PC-9 (cell line): ENCODE results near the gene COL18A1. TPM values are rescaled to one million over a fixed set of nuclear protein-coding genes. Genes with fewer than 3 reads are reported as not detected.

ENCODE experiments used
- BruUV-seq: library from RNA; stranded (reverse); fragments of 400-500 nt; replicated peaks from 2 replicates; lab custom pipeline; 2021; lab: Mats Ljungman, UMichigan
- CTCF ChIA-PET: fragments of 300-600 bp; sonication (Branson Sonifier 250); formaldehyde crosslinking; loops from one replicate; lab custom pipeline; 2022; ENCODE audit warnings: antibody characterized with exemption; lab: Charles Lee
- POLR2A ChIA-PET: fragments of 300-600 bp; sonication (Branson Sonifier 250); formaldehyde crosslinking; loops from one replicate; lab custom pipeline; 2022; ENCODE audit warnings: antibody characterized with exemption; ENCODE audit not compliant: unreplicated experiment; lab: Charles Lee
- DNase-seq, 2 experiments: peaks; one replicate each; pipeline versions ENCODE4 v3.0.0 to v3.0.0-alpha.2; 2015 to 2022; ENCODE audit warnings: mixed read lengths in 1 of 2
- H2AFZ ChIP-seq: fragments of 200-600 bp; sonication (generic); 2 replicates; pipeline ENCODE4 v1.8.1; 2017; ENCODE audit warnings: antibody characterized with exemption
- H3F3A ChIP-seq: fragments of 200-600 bp; sonication (generic); 2 replicates; pipeline ENCODE4 v1.8.1; 2017; ENCODE audit warnings: antibody characterized with exemption, mild to moderate bottlenecking, low read depth; ENCODE audit not compliant: insufficient read depth
- H3K27ac ChIP-seq: fragments of 200-600 bp; sonication (generic); 2 replicates; pipeline ENCODE4 v1.6.1; 2016; ENCODE audit warnings: mixed run types
- H3K27me3 ChIP-seq: fragments of 200-600 bp; sonication (generic); 2 replicates; pipeline ENCODE4 v1.6.1; 2016; ENCODE audit warnings: low read depth, mixed run types; ENCODE audit not compliant: insufficient read depth
- H3K36me3 ChIP-seq: fragments of 200-600 bp; sonication (generic); 2 replicates; pipeline ENCODE4 v1.6.1; 2016; ENCODE audit warnings: low read depth, mixed run types
- H3K4me1 ChIP-seq: fragments of 200-600 bp; sonication (generic); replicated peaks from 2 replicates; pipeline ENCODE4 v1.6.1; 2016; ENCODE audit warnings: mixed run types; ENCODE audit not compliant: insufficient read depth
- H3K4me2 ChIP-seq: fragments of 200-600 bp; sonication (generic); 2 replicates; pipeline ENCODE4 v1.6.1; 2017; ENCODE audit warnings: mixed run types
- H3K4me3 ChIP-seq: fragments of 200-600 bp; sonication (generic); 2 replicates; pipeline ENCODE4 v1.6.1; 2016; ENCODE audit warnings: mixed run types
- H3K79me2 ChIP-seq: fragments of 200-600 bp; sonication (generic); 2 replicates; pipeline ENCODE4 v1.6.1; 2017; ENCODE audit warnings: low read depth, mixed run types
- H3K9me2 ChIP-seq: fragments of 200-600 bp; sonication (generic); 2 replicates; pipeline ENCODE4 v1.8.1; 2017; ENCODE audit warnings: mild to moderate bottlenecking; ENCODE audit not compliant: insufficient read depth
- H3K9me3 ChIP-seq: fragments of 200-600 bp; sonication (generic); 2 replicates; pipeline ENCODE4 v1.8.1; 2016; ENCODE audit warnings: low read depth; ENCODE audit not compliant: insufficient read depth
- H4K20me1 ChIP-seq: fragments of 200-600 bp; sonication (generic); 2 replicates; pipeline ENCODE4 v1.8.1; 2017; ENCODE audit not compliant: insufficient read depth
- EZH2 ChIP-seq: fragments of 200-600 bp; sonication (generic); IDR thresholded peaks from 2 replicates; pipeline ENCODE4 v1.8.0; 2017; ENCODE audit warnings: antibody characterized with exemption, low read depth
- intact Hi-C: fragments of 100-400 bp; cut with micrococcal nuclease; formaldehyde crosslinking; loops from one replicate; pipeline ENCODE4 v1.10.0; 2022; ENCODE audit not compliant: unreplicated experiment
- total RNA-seq: library from RNA; stranded (reverse); gene quantifications from 2 replicates; pipeline ENCODE4 v1.2.3, GENCODE V29; 2021
- TF ChIP-seq, protein P1 (sequence below): fragments of 200-600 bp; sonication (generic); conservative IDR thresholded peaks from 2 replicates; pipeline ENCODE4 v1.6.1; 2017; ENCODE audit warnings: mixed run types, antibody characterized with exemption, mild to moderate bottlenecking, moderate library complexity

COL18A1 gene
- total RNA-seq, 1 experiment from 2014 or later, result 82.4 TPM

DNA sequence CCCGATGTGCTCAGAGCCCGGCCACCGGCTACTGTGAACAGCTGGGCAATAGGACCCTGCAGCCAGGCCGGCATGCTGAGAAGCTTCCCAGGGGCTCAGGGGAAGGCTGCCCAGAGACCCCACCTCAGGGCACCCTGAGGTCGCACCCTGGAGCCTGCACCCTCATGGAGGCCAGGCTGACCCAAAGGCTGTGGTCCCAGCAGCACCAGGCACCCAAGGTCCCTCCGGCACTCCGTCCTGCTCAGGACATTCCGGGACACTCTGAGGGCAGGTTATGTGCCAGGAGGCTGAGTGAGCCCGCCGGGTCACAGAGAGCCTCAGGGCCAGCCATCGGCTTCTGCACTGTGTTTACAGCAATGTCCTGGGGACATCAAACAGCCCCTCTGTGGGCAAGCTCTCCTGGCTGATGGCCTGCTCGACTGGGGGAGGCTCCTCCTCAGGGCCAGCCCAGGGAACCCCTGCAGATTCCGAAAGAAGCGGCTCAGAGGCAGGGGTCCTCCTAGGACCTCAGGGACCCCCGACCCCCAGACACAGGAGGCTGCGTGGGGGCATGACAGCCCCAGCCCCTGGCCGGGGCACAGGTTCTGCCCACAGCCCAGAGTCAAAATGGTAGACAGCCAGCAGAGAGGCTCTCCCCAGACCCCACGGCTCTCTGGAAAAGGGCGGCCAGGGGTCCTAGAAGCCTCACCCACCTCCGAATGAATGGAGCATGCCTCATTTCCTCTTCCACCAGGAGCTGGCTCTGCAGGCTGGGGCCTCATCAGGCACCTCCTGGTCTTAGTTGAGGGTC is 129.1 kb downstream of the COL18A1 start:
- H3K79me2 ChIP-seq, result no peaks in the 10 kb centered on the region

DNA sequence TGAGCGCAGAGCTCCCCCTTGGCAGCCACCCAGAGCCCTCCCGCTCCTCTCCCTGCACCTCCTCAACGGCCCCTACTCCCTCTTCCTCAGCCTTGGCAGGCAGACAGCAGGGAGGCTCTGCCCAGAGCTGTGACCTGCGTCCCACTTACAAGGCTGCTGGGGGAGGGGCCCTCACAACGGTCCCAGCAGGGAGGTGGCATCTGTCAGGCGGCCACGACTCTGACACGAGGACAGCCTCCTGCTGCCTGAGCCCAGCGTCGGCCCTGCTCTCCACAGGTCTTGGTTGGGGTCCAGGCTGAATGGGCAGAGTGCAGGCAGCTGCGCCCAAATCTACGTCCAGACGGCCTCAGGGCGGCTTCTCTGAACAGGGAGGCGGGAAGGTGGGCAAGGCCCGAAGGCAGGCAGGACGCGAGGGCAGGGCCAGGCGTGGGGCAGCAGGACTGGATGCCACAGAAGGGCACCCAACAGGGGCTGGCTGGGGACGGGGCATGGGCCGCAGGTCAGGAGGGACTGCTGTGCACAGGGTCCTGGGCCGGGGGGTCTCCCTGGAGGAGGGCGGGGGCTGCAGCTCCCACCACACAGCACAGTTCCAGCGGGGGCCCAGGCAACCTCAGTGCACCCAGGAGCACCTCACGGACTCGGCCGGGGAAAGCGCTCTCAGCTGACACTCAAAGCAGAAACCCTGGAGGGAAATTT is 129.8 kb downstream of the COL18A1 start:
- Histone ChIP-seq H2AFZ (no peak overlapping the region), H3F3A (no peaks in the 10 kb centered on the region), H3K4me3 (no peak overlapping the region), H3K27ac (no peak overlapping the region), H4K20me1 (no peaks in the 10 kb centered on the region), H3K4me1 (no peaks in the 10 kb centered on the region), H3K79me2 (0 out of 2 replicates have a peak, but pooled peaks cover 1% of the 10 kb centered on the region), H3K36me3 (peaks cover 4% of the 10 kb centered on the region), H3K9me3 (no peaks in the 10 kb centered on the region), H3K4me2 (no peak overlapping the region), H3K27me3 (no peaks in the 10 kb centered on the region), H3K9me2 (no peaks in the 10 kb centered on the region)
- no peak for TF ChIP-seq EZH2
- TF ChIP-seq, protein P1, sequence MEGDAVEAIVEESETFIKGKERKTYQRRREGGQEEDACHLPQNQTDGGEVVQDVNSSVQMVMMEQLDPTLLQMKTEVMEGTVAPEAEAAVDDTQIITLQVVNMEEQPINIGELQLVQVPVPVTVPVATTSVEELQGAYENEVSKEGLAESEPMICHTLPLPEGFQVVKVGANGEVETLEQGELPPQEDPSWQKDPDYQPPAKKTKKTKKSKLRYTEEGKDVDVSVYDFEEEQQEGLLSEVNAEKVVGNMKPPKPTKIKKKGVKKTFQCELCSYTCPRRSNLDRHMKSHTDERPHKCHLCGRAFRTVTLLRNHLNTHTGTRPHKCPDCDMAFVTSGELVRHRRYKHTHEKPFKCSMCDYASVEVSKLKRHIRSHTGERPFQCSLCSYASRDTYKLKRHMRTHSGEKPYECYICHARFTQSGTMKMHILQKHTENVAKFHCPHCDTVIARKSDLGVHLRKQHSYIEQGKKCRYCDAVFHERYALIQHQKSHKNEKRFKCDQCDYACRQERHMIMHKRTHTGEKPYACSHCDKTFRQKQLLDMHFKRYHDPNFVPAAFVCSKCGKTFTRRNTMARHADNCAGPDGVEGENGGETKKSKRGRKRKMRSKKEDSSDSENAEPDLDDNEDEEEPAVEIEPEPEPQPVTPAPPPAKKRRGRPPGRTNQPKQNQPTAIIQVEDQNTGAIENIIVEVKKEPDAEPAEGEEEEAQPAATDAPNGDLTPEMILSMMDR, result no peak
- POLR2A ChIA-PET, result no interaction called here
- CTCF ChIA-PET, result no interaction called here
- no TSS peak for BruUV-seq
- intact Hi-C loops, result no loop called here
- DNase-seq, result no peak

More for the DNA sequence above, 129.1 kb downstream of the COL18A1 start:
- no peak overlapping the region for H2AFZ ChIP-seq
- peaks cover 5% of the 10 kb centered on the region for H3K36me3 ChIP-seq
- no TSS peak for BruUV-seq
- H3K9me2 ChIP-seq, result no peaks in the 10 kb centered on the region
- no peaks in the 10 kb centered on the region for H4K20me1 ChIP-seq
- ChIA-PET CTCF (interaction anchor here (0.5 kb wide), 1 partner anchor 330 kb away, joined by 3 read pairs; no protein-coding TSS in a partner anchor), POLR2A (no interaction called here)
- H3K4me1 ChIP-seq, result no peaks in the 10 kb centered on the region
- no peaks in the 10 kb centered on the region for H3K9me3 ChIP-seq
- H3K4me3 ChIP-seq, result no peak overlapping the region
- TF ChIP-seq EZH2, result no peak
- TF ChIP-seq, protein P1, result no peak
- no peak for DNase-seq
- H3K27me3 ChIP-seq, result no peaks in the 10 kb centered on the region
- no peak overlapping the region for H3K27ac ChIP-seq
- no peaks in the 10 kb centered on the region for H3F3A ChIP-seq
- intact Hi-C loops, result no loop called here
- no peak overlapping the region for H3K4me2 ChIP-seq

DNA sequence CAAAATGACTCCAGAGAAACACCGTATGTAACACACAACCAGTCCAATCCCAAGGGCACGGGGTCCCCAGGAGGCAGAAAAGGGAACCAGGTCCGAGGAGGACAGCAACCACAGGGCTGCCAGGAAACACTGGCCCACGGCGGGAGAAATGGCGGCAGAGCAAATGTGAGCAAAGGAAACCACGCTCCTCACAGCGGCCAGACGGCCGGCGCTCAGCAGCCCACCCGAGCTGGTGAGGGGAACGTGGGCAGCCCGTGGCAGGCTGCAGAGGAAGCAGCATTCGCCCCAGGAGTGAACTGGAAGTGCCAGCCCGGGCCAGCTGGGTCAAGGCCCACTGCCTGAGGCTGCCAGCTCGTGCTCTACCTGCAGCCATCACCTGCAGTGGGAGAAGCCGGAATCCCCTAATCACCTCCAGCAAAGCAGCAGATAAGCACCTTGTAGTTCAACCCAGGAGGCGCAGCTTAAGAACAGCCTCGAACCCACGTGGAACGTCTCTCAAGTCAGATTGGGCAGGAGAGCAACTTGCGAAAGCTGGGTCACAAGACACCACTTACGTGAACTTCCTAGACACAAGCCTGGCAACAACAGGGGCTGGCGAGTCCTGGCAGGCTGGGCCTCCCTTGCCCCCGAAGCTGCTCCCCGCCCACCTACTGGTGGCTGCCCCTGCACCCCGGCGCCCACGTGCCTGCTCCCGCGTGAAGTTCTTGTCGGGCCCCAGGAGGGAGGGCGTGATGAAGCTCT is 130.5 kb downstream of the COL18A1 start:
- Histone ChIP-seq H3K9me3 (no peaks in the 10 kb centered on the region), H3K4me1 (no peaks in the 10 kb centered on the region), H3K4me2 (no peak overlapping the region), H3K27ac (no peak overlapping the region), H2AFZ (no peak overlapping the region), H3K27me3 (no peaks in the 10 kb centered on the region), H4K20me1 (no peaks in the 10 kb centered on the region), H3F3A (no peaks in the 10 kb centered on the region), H3K36me3 (no peaks in the 10 kb centered on the region), H3K9me2 (no peaks in the 10 kb centered on the region), H3K4me3 (no peak overlapping the region), H3K79me2 (peaks cover 8% of the 10 kb centered on the region; the same call in 1 of the 2 replicates)
- no TSS peak for BruUV-seq
- DNase-seq, result no peak
- no peak for TF ChIP-seq EZH2
- POLR2A ChIA-PET, result no interaction called here
- CTCF ChIA-PET, result no interaction called here
- intact Hi-C loops, result no loop called here
